ENCODE results near the gene KRT7.
A peak's percentile ranks its signal among the peaks of the same experiment; 100 is the strongest.

The KRT7 gene

DNA sequence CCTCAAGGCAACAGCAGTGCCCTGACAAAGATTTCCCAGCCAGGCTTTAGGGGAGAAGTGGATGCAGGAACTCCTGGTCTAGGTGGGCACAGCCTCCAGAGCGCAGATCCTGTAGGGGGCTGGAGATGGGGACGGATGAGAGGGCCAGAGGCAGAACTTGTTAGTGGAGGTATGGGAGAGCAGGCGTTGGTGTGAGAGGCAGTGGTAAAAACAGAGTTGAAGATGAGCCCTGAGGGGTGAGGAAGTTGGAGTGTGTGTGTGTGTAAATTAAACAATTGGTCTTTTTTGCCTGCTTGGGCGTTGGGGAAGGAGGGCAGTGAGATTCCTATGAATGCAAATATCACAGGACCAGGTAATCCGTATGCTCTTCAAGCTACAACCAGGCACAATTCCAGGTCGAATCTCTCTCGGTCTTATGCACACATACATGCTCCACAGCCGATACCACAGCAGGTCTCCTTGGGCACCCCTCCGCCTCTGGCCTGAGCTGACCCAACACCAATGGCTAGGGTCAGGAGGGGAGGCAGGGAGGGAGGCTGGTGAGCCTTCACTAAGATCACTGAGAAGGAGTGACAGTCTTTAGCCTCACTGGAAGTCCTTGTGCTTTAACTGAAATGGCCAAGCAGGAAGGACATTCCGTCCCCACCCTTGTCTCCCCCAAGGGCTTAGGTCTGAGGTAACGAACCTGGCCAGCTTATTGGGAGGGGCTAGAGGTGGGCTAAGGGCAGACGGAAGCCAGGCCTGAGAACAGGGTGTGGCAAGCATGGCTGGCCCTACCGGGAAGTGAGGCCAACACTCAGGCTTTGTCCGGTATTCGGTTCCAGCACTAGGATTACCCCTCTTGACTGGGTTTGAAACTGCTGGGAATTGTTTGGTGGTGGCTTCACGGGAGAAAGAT is 1.5 kb upstream of the KRT7 start:
- no peaks in the 10 kb centered on the region for H3K9me3 ChIP-seq (ENCODE audit: severe bottlenecking)
- H3K4me3 ChIP-seq (ENCODE audit: severe bottlenecking): peak overlapping the region; percentile 94
- TF ChIP-seq, protein P1, sequence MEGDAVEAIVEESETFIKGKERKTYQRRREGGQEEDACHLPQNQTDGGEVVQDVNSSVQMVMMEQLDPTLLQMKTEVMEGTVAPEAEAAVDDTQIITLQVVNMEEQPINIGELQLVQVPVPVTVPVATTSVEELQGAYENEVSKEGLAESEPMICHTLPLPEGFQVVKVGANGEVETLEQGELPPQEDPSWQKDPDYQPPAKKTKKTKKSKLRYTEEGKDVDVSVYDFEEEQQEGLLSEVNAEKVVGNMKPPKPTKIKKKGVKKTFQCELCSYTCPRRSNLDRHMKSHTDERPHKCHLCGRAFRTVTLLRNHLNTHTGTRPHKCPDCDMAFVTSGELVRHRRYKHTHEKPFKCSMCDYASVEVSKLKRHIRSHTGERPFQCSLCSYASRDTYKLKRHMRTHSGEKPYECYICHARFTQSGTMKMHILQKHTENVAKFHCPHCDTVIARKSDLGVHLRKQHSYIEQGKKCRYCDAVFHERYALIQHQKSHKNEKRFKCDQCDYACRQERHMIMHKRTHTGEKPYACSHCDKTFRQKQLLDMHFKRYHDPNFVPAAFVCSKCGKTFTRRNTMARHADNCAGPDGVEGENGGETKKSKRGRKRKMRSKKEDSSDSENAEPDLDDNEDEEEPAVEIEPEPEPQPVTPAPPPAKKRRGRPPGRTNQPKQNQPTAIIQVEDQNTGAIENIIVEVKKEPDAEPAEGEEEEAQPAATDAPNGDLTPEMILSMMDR (IDR thresholded peaks at IDR 0.05; ENCODE audit: poor library complexity, severe bottlenecking): no peak
- peak; percentile 25 for ATAC-seq (ENCODE audit: low read depth)
- peaks cover 35% of the 10 kb centered on the region for H3K36me3 ChIP-seq (ENCODE audit: low read depth)
- no peaks in the 10 kb centered on the region for H3K27me3 ChIP-seq (ENCODE audit: insufficient read depth, poor library complexity, severe bottlenecking)
- peak overlapping the region; percentile 99 for H3K27ac ChIP-seq (ENCODE audit: poor library complexity, severe bottlenecking)
- peak; percentile 88 for DNase-seq (ENCODE audit: low spot score)
- H3K4me1 ChIP-seq (ENCODE audit: insufficient read depth, poor library complexity, severe bottlenecking): peaks cover 50% of the 10 kb centered on the region

DNA sequence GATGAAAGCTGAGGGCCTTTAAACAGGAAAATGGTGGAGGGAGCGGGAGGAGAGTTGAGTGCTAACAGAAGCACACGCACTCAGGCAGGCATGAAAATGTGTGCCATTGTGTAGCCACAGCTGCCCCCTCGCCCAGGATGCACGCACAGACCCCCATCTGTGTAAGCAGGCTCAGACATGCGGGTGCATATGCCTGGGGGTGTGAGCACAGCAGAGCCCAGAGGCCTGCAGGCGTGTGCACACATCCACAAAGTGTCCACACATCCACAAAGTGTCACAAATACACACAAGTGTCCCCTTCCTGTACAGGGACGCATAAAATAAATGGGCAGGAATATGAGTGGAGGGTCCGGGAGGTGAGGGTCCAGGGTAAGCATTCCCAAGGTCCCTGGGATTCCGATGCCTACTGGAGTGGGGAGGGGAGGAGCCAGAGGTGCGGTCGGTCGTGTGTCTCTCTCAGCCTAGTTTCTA is 805 bp upstream of the KRT7 start:
- TF ChIP-seq, protein P1 (IDR thresholded peaks at IDR 0.05; ENCODE audit: poor library complexity, severe bottlenecking): no peak
- Histone ChIP-seq H3K4me1 (ENCODE audit: insufficient read depth, poor library complexity, severe bottlenecking) (peaks cover 54% of the 10 kb centered on the region), H3K36me3 (ENCODE audit: low read depth) (peaks cover 41% of the 10 kb centered on the region), H3K27ac (ENCODE audit: poor library complexity, severe bottlenecking) (peak overlapping the region; percentile 99), H3K27me3 (ENCODE audit: insufficient read depth, poor library complexity, severe bottlenecking) (no peaks in the 10 kb centered on the region), H3K9me3 (ENCODE audit: severe bottlenecking) (no peaks in the 10 kb centered on the region), H3K4me3 (ENCODE audit: severe bottlenecking) (peak overlapping the region; percentile 94)
- ATAC-seq (ENCODE audit: low read depth) (peak; percentile 7; the same call in 2 of the 3 replicates), DNase-seq (ENCODE audit: low spot score) (peak; percentile 70)

DNA sequence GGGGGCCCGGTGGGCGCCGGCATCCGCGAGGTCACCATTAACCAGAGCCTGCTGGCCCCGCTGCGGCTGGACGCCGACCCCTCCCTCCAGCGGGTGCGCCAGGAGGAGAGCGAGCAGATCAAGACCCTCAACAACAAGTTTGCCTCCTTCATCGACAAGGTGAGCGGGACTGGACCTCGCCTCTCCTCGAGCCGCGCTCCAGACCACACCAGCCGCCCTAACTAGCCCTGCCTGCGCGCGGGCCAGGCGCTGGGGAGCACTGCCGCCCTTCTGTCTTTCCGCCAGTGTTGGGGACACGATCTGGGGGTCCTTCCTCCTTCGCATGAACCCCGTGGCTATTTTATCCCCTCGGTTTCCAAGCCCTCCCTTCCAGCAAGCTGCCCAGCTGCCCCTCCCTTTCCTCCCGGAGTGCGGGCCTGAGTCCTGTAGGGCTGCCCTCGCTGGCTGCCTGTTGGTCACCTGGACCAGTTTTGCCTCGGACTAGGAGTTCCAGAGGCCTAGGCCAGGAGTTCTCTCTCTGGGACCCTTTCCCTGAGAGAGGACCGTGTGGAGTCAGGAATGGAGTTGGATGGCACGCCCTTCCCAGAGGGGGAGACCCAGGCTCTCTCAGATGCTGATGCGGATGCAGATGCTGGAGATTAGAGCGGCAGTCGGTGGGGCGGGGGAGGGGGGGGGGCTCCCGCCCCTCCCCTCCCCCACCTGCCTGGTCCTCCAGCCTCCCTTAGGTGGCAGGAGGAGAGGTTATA is 592 bp downstream of the KRT7 start:
- H3K36me3 ChIP-seq (ENCODE audit: low read depth): peaks cover 55% of the 10 kb centered on the region
- H3K27me3 ChIP-seq (ENCODE audit: insufficient read depth, poor library complexity, severe bottlenecking): no peaks in the 10 kb centered on the region
- H3K9me3 ChIP-seq (ENCODE audit: severe bottlenecking): no peaks in the 10 kb centered on the region
- peak overlapping the region; percentile 99 for H3K27ac ChIP-seq (ENCODE audit: poor library complexity, severe bottlenecking)
- H3K4me1 ChIP-seq (ENCODE audit: insufficient read depth, poor library complexity, severe bottlenecking): peaks cover 62% of the 10 kb centered on the region
- H3K4me3 ChIP-seq (ENCODE audit: severe bottlenecking): peak overlapping the region; percentile 94
- ATAC-seq (ENCODE audit: low read depth) (no peak), DNase-seq (ENCODE audit: low spot score) (peak; percentile 45)
- TF ChIP-seq, protein P1 (IDR thresholded peaks at IDR 0.05; ENCODE audit: poor library complexity, severe bottlenecking): no peak

DNA sequence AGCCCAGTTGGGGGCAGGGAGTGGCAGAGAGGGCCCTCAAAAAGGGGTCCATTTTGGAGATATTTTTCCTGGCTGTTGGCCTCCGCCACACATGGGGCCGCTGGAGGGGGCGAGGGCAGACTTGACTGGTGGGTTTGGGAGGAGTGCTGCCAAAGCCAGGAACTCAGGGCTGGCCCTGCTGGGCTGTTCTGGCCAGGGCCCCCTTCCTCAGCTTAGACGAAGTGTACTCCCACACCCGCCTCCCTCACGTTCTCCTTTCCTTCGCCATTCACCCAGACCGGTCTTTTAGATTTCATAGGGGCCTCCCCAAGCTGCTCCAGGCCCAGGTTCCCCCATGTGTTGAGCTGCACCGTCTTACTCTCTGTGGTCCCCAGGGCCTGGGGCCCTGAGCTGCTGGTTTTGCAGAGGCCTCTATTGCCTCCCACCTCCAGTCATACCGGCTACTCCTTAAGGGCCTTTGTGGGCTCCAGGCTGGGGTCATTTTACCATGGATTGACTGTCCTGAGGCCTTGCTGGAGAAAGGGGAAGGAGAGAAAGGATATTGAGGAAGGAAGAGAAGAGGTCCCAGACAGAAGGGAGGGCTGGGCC is 1.3 kb downstream of the KRT7 start:
- peak overlapping the region; percentile 99 for H3K27ac ChIP-seq (ENCODE audit: poor library complexity, severe bottlenecking)
- TF ChIP-seq, protein P1 (IDR thresholded peaks at IDR 0.05; ENCODE audit: poor library complexity, severe bottlenecking): no peak
- no peaks in the 10 kb centered on the region for H3K27me3 ChIP-seq (ENCODE audit: insufficient read depth, poor library complexity, severe bottlenecking)
- H3K4me1 ChIP-seq (ENCODE audit: insufficient read depth, poor library complexity, severe bottlenecking): peaks cover 62% of the 10 kb centered on the region
- ATAC-seq (ENCODE audit: low read depth) (no peak), DNase-seq (ENCODE audit: low spot score) (peak; percentile 21)
- H3K36me3 ChIP-seq (ENCODE audit: low read depth): peaks cover 62% of the 10 kb centered on the region
- H3K4me3 ChIP-seq (ENCODE audit: severe bottlenecking): peak overlapping the region; percentile 94
- no peaks in the 10 kb centered on the region for H3K9me3 ChIP-seq (ENCODE audit: severe bottlenecking)
